H1 (cell line): ENCODE results near the gene DACH2. TPM values are rescaled to one million over a fixed set of nuclear protein-coding genes. Genes with fewer than 3 reads are reported as not detected.

Experiments
- CTCF ChIA-PET: fragments of 300-600 bp; sonication (Branson Sonifier 250); formaldehyde crosslinking; loops from one replicate; lab custom pipeline; 2021; ENCODE audit not compliant: partially characterized antibody; lab: Charles Lee
- POLR2A ChIA-PET: fragments of 300-600 bp; sonication (Branson Sonifier 250); formaldehyde crosslinking; loops from one replicate; lab custom pipeline; 2021; ENCODE audit warnings: inconsistent platforms; ENCODE audit not compliant: partially characterized antibody; lab: Charles Lee
- DNase-seq, 2 experiments: peaks; one replicate each; pipeline versions ENCODE4 v3.0.0 to v3.0.0-alpha.2; 2010 to 2022; ENCODE audit warnings: low spot score in 2 of 2, low read depth in 1 of 2, mixed read lengths in 1 of 2
- FAIRE-seq: peaks from 2 replicates; lab custom pipeline; 2011; peaks lifted over from hg19 to GRCh38; lab: Jason Lieb, UNC
- H2AFZ ChIP-seq: 2 replicates; pipeline ENCODE4 v1.8.1; 2012; ENCODE audit warnings: low read length, inconsistent platforms
- H2AK5ac ChIP-seq: 2 replicates; pipeline ENCODE4 v1.6.1; 2013; ENCODE audit warnings: low read depth, low read length
- H2BK120ac ChIP-seq: replicated peaks from 2 replicates; pipeline ENCODE3; 2013; ENCODE audit warnings: low read depth, low read length, inconsistent platforms
- H2BK12ac ChIP-seq: 2 replicates; pipeline ENCODE4 v1.6.1; 2013; ENCODE audit warnings: low read depth, low read length
- H2BK15ac ChIP-seq: 2 replicates; pipeline ENCODE4 v1.6.1; 2013; ENCODE audit warnings: low read length
- H2BK20ac ChIP-seq: 2 replicates; pipeline ENCODE4 v1.6.1; 2013; ENCODE audit warnings: low read length
- H2BK5ac ChIP-seq: 2 replicates; pipeline ENCODE4 v1.6.1; 2013; ENCODE audit warnings: low read depth, low read length
- H3K14ac ChIP-seq: 2 replicates; pipeline ENCODE4 v1.6.1; 2013; ENCODE audit warnings: inconsistent platforms; ENCODE audit not compliant: insufficient read length
- H3K18ac ChIP-seq: 2 replicates; pipeline ENCODE4 v1.6.1; 2013; ENCODE audit warnings: low read length; ENCODE audit errors: extremely low read depth
- H3K23ac ChIP-seq: 2 replicates; pipeline ENCODE4 v1.6.1; 2013; ENCODE audit warnings: inconsistent platforms; ENCODE audit not compliant: insufficient read length
- H3K23me2 ChIP-seq: 2 replicates; pipeline ENCODE4 v1.6.1; 2013; ENCODE audit warnings: low read depth, low read length
- H3K27ac ChIP-seq: 2 replicates; pipeline ENCODE4 v1.6.1; 2011; ENCODE audit warnings: low read depth, low read length, inconsistent platforms
- H3K27me3 ChIP-seq, 4 experiments: replicated peaks in 1 of 4; 1 replicate in 1 of 4; 2 replicates in 3 of 4; pipeline versions ENCODE4 v1.6.1 to v1.8.1; 2011 to 2013; ENCODE audit warnings: low read length in 3 of 4, mild to moderate bottlenecking in 3 of 4, inconsistent platforms in 2 of 4, mixed read lengths in 2 of 4, moderate library complexity in 1 of 4; ENCODE audit not compliant: control insufficient read depth in 3 of 4, insufficient read depth in 3 of 4; ENCODE audit errors: extremely low read depth in 1 of 4
- H3K36me3 ChIP-seq, 4 experiments: 2 replicates each; pipeline versions ENCODE4 v1.6.1 to v1.8.1; 2011 to 2013; ENCODE audit warnings: mild to moderate bottlenecking in 4 of 4, low read length in 3 of 4, moderate library complexity in 2 of 4, control low read depth in 1 of 4, inconsistent platforms in 1 of 4; ENCODE audit not compliant: insufficient read depth in 4 of 4, control insufficient read depth in 2 of 4
- H3K4ac ChIP-seq: replicated peaks from 2 replicates; pipeline ENCODE3; 2013; ENCODE audit warnings: low read length, low read depth, mixed read lengths, inconsistent platforms; ENCODE audit not compliant: insufficient read length
- H3K4me1 ChIP-seq, 4 experiments: replicated peaks in 1 of 4; 1 replicate in 1 of 4; 2 replicates in 3 of 4; pipeline versions ENCODE4 v1.6.1 to v1.8.1; 2011 to 2013; ENCODE audit warnings: low read length in 3 of 4, inconsistent platforms in 2 of 4, mixed read lengths in 1 of 4; ENCODE audit not compliant: insufficient read depth in 4 of 4, control insufficient read depth in 3 of 4
- H3K4me2 ChIP-seq, 2 experiments: 2 replicates each; pipeline versions ENCODE4 v1.6.1 to v1.8.1; 2011 to 2013; ENCODE audit warnings: low read depth in 2 of 2, low read length in 2 of 2, control low read depth in 1 of 2, inconsistent platforms in 1 of 2, mild to moderate bottlenecking in 1 of 2; ENCODE audit not compliant: insufficient read depth in 1 of 2
- H3K4me3 ChIP-seq, 4 experiments: fragments of 200-600, 300-600 bp in 1 of 4; sonication (generic), shearing (Covaris generic), sonication (Bioruptor Twin) in 1 of 4; 2 replicates each; pipeline versions ENCODE4 v1.5.1 to v1.8.1; 2011 to 2016; ENCODE audit warnings: low read length in 4 of 4, low read depth in 3 of 4, control low read depth in 2 of 4, inconsistent platforms in 2 of 4, mild to moderate bottlenecking in 2 of 4, mixed read lengths in 1 of 4, moderate library complexity in 1 of 4; ENCODE audit not compliant: insufficient read depth in 2 of 4; ENCODE audit errors: extremely low read depth in 1 of 4
- H3K56ac ChIP-seq: replicated peaks from 2 replicates; pipeline ENCODE3; 2013; ENCODE audit warnings: low read depth, mild to moderate bottlenecking, mixed read lengths, low read length, inconsistent platforms; ENCODE audit not compliant: insufficient read length
- H3K79me1 ChIP-seq: 2 replicates; pipeline ENCODE4 v1.6.1; 2013; ENCODE audit warnings: low read depth, low read length, control low read depth
- H3K79me2 ChIP-seq, 2 experiments: 2 replicates each; pipeline versions ENCODE4 v1.6.1 to v1.8.1; 2012 to 2013; ENCODE audit warnings: low read length in 2 of 2, mild to moderate bottlenecking in 2 of 2, inconsistent platforms in 1 of 2; ENCODE audit not compliant: insufficient read depth in 2 of 2, control insufficient read depth in 1 of 2
- H3K9ac ChIP-seq, 4 experiments: replicated peaks in 1 of 4; 1 replicate in 1 of 4; 2 replicates in 3 of 4; pipeline versions ENCODE4 v1.6.1 to v1.8.1; 2011 to 2013; ENCODE audit warnings: low read depth in 3 of 4, low read length in 3 of 4, control low read depth in 2 of 4, mild to moderate bottlenecking in 2 of 4, moderate library complexity in 2 of 4, inconsistent platforms in 1 of 4; ENCODE audit errors: extremely low read depth in 1 of 4
- H3K9me3 ChIP-seq, 2 experiments: 2 replicates each; pipeline versions ENCODE4 v1.6.1 to v1.8.1; 2012 to 2013; ENCODE audit warnings: mild to moderate bottlenecking in 2 of 2, moderate library complexity in 2 of 2, control low read depth in 1 of 2, inconsistent platforms in 1 of 2, low read depth in 1 of 2, low read length in 1 of 2, mixed read lengths in 1 of 2; ENCODE audit not compliant: insufficient read depth in 2 of 2
- H4K20me1 ChIP-seq, 2 experiments: replicated peaks in 1 of 2; 2 replicates each; pipeline versions ENCODE3 to v1.8.1; 2011 to 2013; ENCODE audit warnings: inconsistent platforms in 2 of 2, low read length in 2 of 2, mild to moderate bottlenecking in 1 of 2; ENCODE audit not compliant: insufficient read depth in 2 of 2, control insufficient read depth in 1 of 2
- H4K5ac ChIP-seq: 2 replicates; pipeline ENCODE4 v1.6.1; 2013; ENCODE audit warnings: low read length, low read depth, mixed read lengths, inconsistent platforms; ENCODE audit not compliant: insufficient read length
- H4K8ac ChIP-seq: 2 replicates; pipeline ENCODE4 v1.8.0; 2013; ENCODE audit warnings: mild to moderate bottlenecking, moderate library complexity, low read length, inconsistent platforms; ENCODE audit not compliant: insufficient read depth; ENCODE audit errors: extremely low read depth
- H4K91ac ChIP-seq: replicated peaks from 2 replicates; pipeline ENCODE3; 2013; ENCODE audit warnings: low read length, mixed read lengths, inconsistent platforms; ENCODE audit not compliant: insufficient read length
- BCL11A ChIP-seq, 2 experiments: IDR thresholded peaks; one replicate each; pipeline ENCODE4 v1.6.1; 2011; ENCODE audit warnings: low read depth in 2 of 2, low read length in 2 of 2, mild to moderate bottlenecking in 2 of 2
- KDM5A ChIP-seq: fragments of 200-600 bp; IDR thresholded peaks from 2 replicates; pipeline ENCODE4 v1.7.1; 2012; ENCODE audit warnings: mild to moderate bottlenecking, low read length, inconsistent platforms, mixed read lengths
- SUZ12 ChIP-seq: fragments of 200-600 bp; sonication (generic); IDR thresholded peaks from 2 replicates; pipeline ENCODE4 v1.6.1; 2012; ENCODE audit warnings: mild to moderate bottlenecking, inconsistent platforms, low read length, moderate library complexity, mixed read lengths
- WGBS, 2 experiments: shearing (Covaris generic) in 1 of 2; methylation state at CpG; one replicate each; pipeline versions ENCODE4 v1.1.6 to v1.1.7; 2013 to 2015; ENCODE audit warnings: low lambda C conversion rate in 2 of 2, mixed read lengths in 2 of 2, inconsistent platforms in 1 of 2, low coverage in 1 of 2, missing lambda C conversion rate in 1 of 2; ENCODE audit not compliant: insufficient replicate concordance in 2 of 2, insufficient coverage in 1 of 2, insufficient read length in 1 of 2; ENCODE audit errors: extremely low coverage in 1 of 2, missing lambda C conversion rate in 1 of 2; 5-methylcytosine and 5-hydroxymethylcytosine counted together
- polyA plus RNA-seq, 7 experiments: library from polyadenylated mRNA; depleted of rRNA in 3 of 7; stranded (reverse) in 5 of 7; unstranded in 2 of 7; fragments of >200 nt in 5 of 7; fragments of 200-250 nt in 2 of 7; gene quantifications; 1 replicate in 5 of 7; 2 replicates in 1 of 7; 4 replicates in 1 of 7; pipeline versions ENCODE4 v1.2.1 to v1.2.3, GENCODE V29; 2011 to 2013; ENCODE audit warnings: missing spikeins in 2 of 7, mixed read lengths in 2 of 7
- total RNA-seq: library from RNA; stranded (reverse); fragmentation: NEBNext Ultra II Directional; extraction: Animal tissue kit (Norgen Biotek cat#: 25700); gene quantifications from 2 replicates; pipeline ENCODE4 v1.2.1, GENCODE V29; 2021
- TF ChIP-seq, protein P1 (sequence below): IDR thresholded peaks from 2 replicates; pipeline ENCODE4 v1.6.1; 2012; ENCODE audit warnings: inconsistent platforms

Gene DACH2
- total and polyA plus RNA-seq, 2 of the 8 experiments (the other 6 are each of a cell fraction or from before 2014, with no cell fraction given): 1.0 to 1.8 TPM

DNA sequence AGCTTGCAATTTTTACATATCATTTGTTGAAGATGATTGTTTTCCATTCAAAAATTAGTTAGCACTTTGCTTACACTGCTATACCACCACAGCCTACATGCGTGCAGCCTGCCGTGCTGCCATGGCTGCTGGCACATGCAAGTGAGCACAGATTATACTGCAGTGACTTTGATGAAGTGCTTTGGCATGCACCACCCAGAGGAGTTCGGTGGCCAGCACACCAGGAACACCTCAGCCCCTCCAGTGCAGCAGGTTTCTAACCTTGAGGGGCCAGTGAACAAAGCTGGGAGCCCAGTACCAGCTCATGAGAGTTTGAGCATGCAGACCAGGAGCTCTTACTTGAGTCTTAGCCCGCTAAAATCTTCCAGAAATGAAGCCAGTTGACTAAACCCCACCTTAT is 431.5 kb downstream of the DACH2 start:
- no peak overlapping the region for H2BK20ac ChIP-seq
- no peak overlapping the region for H4K91ac ChIP-seq
- no peak overlapping the region for H4K8ac ChIP-seq
- no peak overlapping the region for H3K23ac ChIP-seq
- no peak overlapping the region for H4K5ac ChIP-seq
- 90% methylated on average over 4 of the region's 4 CpGs; no CpG with 5 or more reads in 1 of the 2 experiments for WGBS, 2 experiments
- H3K4me3 ChIP-seq: no peak overlapping the region
- H2BK120ac ChIP-seq: no peak overlapping the region
- H3K18ac ChIP-seq: no peak overlapping the region
- no peak for FAIRE-seq
- no peak overlapping the region for H3K56ac ChIP-seq
- no peak overlapping the region for H3K27ac ChIP-seq
- H3K23me2 ChIP-seq: no peaks in the 10 kb centered on the region
- no peak overlapping the region for H2AK5ac ChIP-seq
- H3K36me3 ChIP-seq: no peaks in the 10 kb centered on the region
- TF ChIP-seq SUZ12 (no peak), KDM5A (no peak), BCL11A (IDR thresholded peaks at IDR 0.05; ENCODE audit: low read depth in 2 of 2, low read length in 2 of 2) (no peak)
- TF ChIP-seq, protein P1, sequence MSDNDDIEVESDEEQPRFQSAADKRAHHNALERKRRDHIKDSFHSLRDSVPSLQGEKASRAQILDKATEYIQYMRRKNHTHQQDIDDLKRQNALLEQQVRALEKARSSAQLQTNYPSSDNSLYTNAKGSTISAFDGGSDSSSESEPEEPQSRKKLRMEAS: no peak
- no peaks in the 10 kb centered on the region for H3K4me1 ChIP-seq
- no peaks in the 10 kb centered on the region for H3K79me2 ChIP-seq
- no peak overlapping the region for H3K9ac ChIP-seq
- CTCF ChIA-PET: interaction anchor here (0.8 kb wide), 1 partner anchor 25 kb away, joined by 4 read pairs; no protein-coding TSS in a partner anchor
- H3K79me1 ChIP-seq: no peaks in the 10 kb centered on the region
- H2BK15ac ChIP-seq: no peak overlapping the region
- H3K9me3 ChIP-seq: no peaks in the 10 kb centered on the region
- no peak overlapping the region for H3K4me2 ChIP-seq
- POLR2A ChIA-PET: no interaction called here
- H2AFZ ChIP-seq: no peak overlapping the region
- H4K20me1 ChIP-seq: no peaks in the 10 kb centered on the region
- H3K14ac ChIP-seq: no peak overlapping the region
- H3K4ac ChIP-seq: no peak overlapping the region
- no peak overlapping the region for H2BK12ac ChIP-seq
- DNase-seq: no peak
- H3K27me3 ChIP-seq: no peaks in the 10 kb centered on the region
- H2BK5ac ChIP-seq: no peak overlapping the region
